HG03196 (cell line): ENCODE data around the gene TMEM175.

ENCODE experiments used
- ATAC-seq: cut with Tn5 transposase; IDR thresholded peaks from one replicate; pipeline ENCODE4 v1.9.1; 2021; ENCODE audit not compliant: unreplicated experiment

TMEM175 gene

GRCh38 chr4:958314-958665, 26.0 kb downstream of the TMEM175 start:
- ATAC-seq = no peak

GRCh38 chr4:958696-959337, 26.6 kb downstream of the TMEM175 start:
- no peak for ATAC-seq

GRCh38 chr4:959338-960139, 27.3 kb downstream of the TMEM175 start:
- ATAC-seq = no peak

- ATAC-seq = no peak
Measured at GRCh38 chr4:960140-960635, 27.9 kb downstream of the TMEM175 start.

GRCh38 chr4:960636-961350, 28.5 kb downstream of the TMEM175 start:
- no peak for ATAC-seq

- no peak for ATAC-seq
Measured at GRCh38 chr4:961351-962230, 29.3 kb downstream of the TMEM175 start.

GRCh38 chr4:962231-963208, 30.3 kb downstream of the TMEM175 start:
- ATAC-seq = no peak

- ATAC-seq = no peak
Measured at GRCh38 chr4:963276-964225, 31.3 kb downstream of the TMEM175 start.

- ATAC-seq = no peak
Measured at GRCh38 chr4:964346-965025, 32.2 kb downstream of the TMEM175 start.

- no peak for ATAC-seq
Measured at GRCh38 chr4:965048-965765, 32.9 kb downstream of the TMEM175 start.

GRCh38 chr4:965766-966134, 33.5 kb downstream of the TMEM175 start:
- ATAC-seq = no peak

GRCh38 chr4:966266-967112, 34.2 kb downstream of the TMEM175 start:
- ATAC-seq = no peak

- no peak for ATAC-seq
Measured at GRCh38 chr4:967113-968104, 35.1 kb downstream of the TMEM175 start.

- no peak for ATAC-seq
Measured at GRCh38 chr4:968221-968620, 36.0 kb downstream of the TMEM175 start.
